ENCODE data around the gene NPTXR.

Gene NPTXR

DNA sequence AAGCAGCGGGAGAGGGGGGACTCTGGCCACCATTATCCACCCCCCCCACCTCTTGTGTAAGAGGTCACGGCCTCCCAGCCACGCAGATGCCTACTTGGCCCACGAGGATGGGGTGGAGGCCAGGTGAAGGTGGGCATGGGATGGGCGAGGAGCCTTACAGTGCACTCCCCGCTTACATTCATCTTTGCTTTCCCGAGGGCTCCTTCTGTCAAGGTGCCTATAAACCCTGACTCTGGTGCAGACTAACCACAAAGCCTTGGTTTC lies 13.1 kb downstream of the NPTXR start:
- TF ChIP-seq, protein P1, sequence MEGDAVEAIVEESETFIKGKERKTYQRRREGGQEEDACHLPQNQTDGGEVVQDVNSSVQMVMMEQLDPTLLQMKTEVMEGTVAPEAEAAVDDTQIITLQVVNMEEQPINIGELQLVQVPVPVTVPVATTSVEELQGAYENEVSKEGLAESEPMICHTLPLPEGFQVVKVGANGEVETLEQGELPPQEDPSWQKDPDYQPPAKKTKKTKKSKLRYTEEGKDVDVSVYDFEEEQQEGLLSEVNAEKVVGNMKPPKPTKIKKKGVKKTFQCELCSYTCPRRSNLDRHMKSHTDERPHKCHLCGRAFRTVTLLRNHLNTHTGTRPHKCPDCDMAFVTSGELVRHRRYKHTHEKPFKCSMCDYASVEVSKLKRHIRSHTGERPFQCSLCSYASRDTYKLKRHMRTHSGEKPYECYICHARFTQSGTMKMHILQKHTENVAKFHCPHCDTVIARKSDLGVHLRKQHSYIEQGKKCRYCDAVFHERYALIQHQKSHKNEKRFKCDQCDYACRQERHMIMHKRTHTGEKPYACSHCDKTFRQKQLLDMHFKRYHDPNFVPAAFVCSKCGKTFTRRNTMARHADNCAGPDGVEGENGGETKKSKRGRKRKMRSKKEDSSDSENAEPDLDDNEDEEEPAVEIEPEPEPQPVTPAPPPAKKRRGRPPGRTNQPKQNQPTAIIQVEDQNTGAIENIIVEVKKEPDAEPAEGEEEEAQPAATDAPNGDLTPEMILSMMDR (IDR thresholded peaks at IDR 0.05; ENCODE audit: borderline replicate concordance, insufficient read depth, low read depth, low read length) = no peak
- H3K4me3 ChIP-seq (ENCODE audit: low read depth, low read length) = no peak overlapping the region

DNA sequence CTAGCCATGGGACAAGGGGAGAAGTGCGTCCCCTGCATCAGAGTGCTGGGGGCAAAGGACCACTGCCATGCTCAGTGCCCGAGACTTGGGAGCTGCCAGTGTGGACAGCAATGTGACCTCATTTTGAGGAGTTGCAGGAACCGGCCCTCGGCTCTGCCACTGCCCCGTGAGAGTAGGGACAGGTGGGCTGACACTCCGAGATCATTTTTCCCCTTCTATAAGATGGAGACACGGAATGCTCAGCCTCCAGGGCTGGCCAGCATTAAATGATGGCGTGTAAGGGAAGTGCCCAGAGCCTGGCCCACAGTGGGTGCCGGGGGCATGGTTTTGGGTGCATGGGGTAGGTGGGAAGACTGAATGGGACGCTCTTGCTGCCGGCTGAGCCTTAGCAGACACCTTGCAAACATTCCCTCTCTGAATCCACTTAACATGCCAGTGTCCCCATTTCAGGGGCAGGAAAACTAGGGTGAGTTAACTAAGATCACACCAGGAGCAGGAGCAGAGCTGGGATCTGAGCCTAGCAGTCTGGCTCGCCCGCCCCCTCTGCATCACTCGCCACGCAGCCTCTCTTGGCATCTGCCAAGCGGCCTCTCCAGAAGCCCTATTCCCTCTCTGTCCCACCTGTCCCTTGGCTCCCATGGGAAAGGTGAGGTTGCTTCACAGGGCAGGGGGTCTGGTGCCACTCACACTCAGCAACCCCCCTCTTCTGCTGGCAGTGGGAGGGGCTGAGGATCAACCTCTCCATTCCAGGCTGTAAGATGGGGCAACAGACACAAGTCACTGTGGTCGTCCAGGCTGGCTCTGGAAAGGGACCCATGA lies 13.6 kb downstream of the NPTXR start:
- TF ChIP-seq, protein P1 (IDR thresholded peaks at IDR 0.05; ENCODE audit: borderline replicate concordance, insufficient read depth, low read depth, low read length) = no peak
- no peak overlapping the region for H3K4me3 ChIP-seq (ENCODE audit: low read depth, low read length)

DNA sequence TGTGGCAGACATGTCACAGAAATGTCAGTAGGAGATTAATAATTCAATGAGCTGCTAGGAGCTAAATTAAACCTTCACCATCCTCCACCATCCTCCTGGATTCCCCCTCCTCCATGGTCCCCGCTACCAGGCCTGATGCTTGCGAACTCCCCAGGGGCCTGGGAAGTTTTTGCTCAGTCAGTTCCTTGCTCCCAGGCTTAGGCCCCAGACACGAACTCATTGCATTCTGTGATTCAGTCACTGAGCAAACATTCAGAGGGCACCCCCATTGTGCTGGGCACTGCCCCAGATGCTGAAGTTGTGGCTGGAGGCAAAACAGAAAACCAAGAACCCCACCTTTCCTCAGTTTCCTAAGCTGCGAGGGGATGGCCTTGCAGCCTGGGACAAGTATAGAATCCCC lies 14.3 kb downstream of the NPTXR start:
- H3K4me3 ChIP-seq (ENCODE audit: low read depth, low read length) = no peak overlapping the region
- TF ChIP-seq, protein P1 (IDR thresholded peaks at IDR 0.05; ENCODE audit: borderline replicate concordance, insufficient read depth, low read depth, low read length) = no peak

DNA sequence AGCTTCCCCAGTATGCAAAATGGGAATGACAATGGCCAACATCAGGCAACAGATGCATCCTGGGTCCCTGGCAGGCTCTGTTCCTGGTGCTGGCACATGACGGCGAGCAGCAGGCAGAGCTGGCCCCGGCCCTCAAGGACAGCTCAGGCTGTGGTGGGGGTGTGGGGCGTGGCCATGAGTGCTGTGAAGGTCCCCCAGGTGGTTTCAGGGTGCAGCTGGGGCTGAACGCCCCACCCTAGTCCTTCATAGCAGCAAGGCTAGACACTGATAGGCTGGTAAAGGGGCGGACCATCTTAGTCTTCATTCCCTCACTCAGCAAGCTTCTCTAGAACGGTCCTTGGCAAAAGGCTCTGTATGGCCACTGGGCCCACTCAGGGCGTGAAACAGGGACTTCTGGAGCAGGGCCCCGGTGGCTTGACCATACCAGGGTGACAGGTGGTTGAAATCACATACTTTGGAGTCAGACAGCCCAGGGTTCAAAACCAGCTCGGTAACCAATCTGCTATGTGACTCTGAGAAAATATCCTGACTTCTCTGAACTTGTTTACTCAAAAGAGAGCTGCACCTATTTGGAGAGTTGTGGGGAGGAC lies 15.1 kb downstream of the NPTXR start:
- no peak overlapping the region for H3K4me3 ChIP-seq (ENCODE audit: low read depth, low read length)
- TF ChIP-seq, protein P1 (IDR thresholded peaks at IDR 0.05; ENCODE audit: borderline replicate concordance, insufficient read depth, low read depth, low read length) = no peak

DNA sequence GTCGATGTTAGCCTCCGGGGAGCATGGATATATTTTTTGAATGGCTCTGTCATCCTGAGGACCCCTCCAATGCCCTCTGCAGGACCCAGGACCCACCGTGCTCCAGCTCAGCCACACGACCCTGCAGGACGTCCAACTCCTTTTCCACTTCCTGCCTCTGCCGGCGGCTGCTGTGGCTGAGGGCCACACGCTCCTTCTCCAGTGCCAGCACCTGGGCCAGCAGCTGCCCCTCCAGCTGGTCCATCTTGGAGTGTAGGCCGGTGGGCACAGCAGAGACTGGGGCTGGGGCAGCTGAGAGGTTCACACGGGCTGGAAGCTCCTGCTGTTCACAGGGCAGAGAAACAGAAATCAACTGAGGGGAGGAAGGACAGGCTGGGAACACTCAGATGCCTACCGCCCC lies 15.6 kb downstream of the NPTXR start:
- TF ChIP-seq, protein P1 (IDR thresholded peaks at IDR 0.05; ENCODE audit: borderline replicate concordance, insufficient read depth, low read depth, low read length) = no peak
- no peak overlapping the region for H3K4me3 ChIP-seq (ENCODE audit: low read depth, low read length)

DNA sequence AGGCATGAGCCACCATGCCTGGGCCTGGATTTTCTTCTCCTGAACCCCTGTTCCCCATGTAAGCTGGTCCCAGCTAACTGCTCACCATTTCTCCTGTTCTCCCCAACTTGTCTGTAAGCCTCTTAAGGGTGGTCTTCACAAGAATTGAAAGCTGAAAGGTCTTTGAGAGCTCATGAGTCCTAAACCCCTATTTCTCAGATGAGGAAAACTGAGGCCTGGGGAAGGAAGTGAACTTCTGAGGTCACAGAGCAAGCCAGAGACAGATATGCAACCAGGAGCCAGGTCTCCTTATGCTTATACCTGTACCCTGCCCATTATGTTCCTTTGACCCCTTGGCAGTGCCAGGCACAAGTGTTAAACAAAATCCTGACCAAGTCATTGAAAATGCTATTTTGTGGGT lies 16.3 kb downstream of the NPTXR start:
- TF ChIP-seq, protein P1 (IDR thresholded peaks at IDR 0.05; ENCODE audit: borderline replicate concordance, insufficient read depth, low read depth, low read length) = no peak

DNA sequence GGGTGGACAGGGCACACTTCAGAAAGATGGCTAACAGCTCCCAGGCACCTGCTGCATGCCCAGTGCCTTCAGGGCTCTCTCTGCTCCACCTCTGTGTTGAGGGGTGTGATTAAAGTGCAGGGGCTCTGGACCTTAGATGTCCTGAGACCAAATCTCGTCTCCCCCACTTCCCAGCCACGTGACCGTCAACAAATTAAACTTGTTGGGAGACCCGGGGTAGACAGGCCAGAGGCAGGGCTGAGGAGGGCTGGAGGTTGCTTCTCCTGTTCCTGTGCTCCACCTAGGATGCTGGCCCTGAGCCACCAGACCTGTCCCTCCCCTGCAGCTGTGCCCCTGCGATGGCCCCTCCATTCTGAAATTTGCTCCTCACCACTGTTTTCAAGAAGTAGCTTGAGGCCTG lies 17.0 kb downstream of the NPTXR start:
- TF ChIP-seq, protein P1 (IDR thresholded peaks at IDR 0.05; ENCODE audit: borderline replicate concordance, insufficient read depth, low read depth, low read length) = no peak
- H3K4me3 ChIP-seq (ENCODE audit: low read depth, low read length) = no peak overlapping the region

More for the DNA sequence above, 16.3 kb downstream of the NPTXR start:
- H3K4me3 ChIP-seq (ENCODE audit: low read depth, low read length) = no peak overlapping the region

All from GM12875 (cell line).